Measurements from ENCODE around the gene MORC1.

GRCh38 chr3:109025896-109026295 is 92.0 kb downstream of the MORC1 start:
- no peak for TF ChIP-seq CTCF (IDR thresholded peaks at IDR 0.05; ENCODE audit: low read length)
- no peak for TF ChIP-seq EZH2phosphoT487 (IDR thresholded peaks at IDR 0.05; ENCODE audit: low read length)
- no peak for TF ChIP-seq EZH2 (optimal IDR thresholded peaks at IDR 0.05; ENCODE audit: low read depth, low read length)
